GM23248 (cell line): ENCODE measurements around the gene ATF6.

Experiments
- EZH2 ChIP-seq: fragments of 200-600 bp; sonication (generic); IDR thresholded peaks from 2 replicates; pipeline ENCODE4 v1.6.1; 2018; ENCODE audit warnings: antibody characterized with exemption, mild to moderate bottlenecking; ENCODE audit not compliant: insufficient read depth, poor library complexity, severe bottlenecking
- EZH2phosphoT487 ChIP-seq: fragments of 200-600 bp; sonication (generic); IDR thresholded peaks from 2 replicates; pipeline ENCODE4 v1.6.1; 2018; ENCODE audit warnings: antibody characterized with exemption, moderate library complexity, mild to moderate bottlenecking, low read depth; ENCODE audit not compliant: insufficient read depth

- TF ChIP-seq EZH2 (no peak), EZH2phosphoT487 (no peak)
Observed at GRCh38 chr1:161825831-161826230, 59.7 kb downstream of the ATF6 start.
